Osteocyte (in vitro differentiated cells): ENCODE data around the gene ACP2. TPM values are rescaled to one million over a fixed set of nuclear protein-coding genes. Genes with fewer than 3 reads are reported as not detected.

Experiments
- DNase-seq: peaks from one replicate; pipeline ENCODE4 v3.0.0; 2021; ENCODE audit warnings: mixed read lengths; ENCODE audit not compliant: unreplicated experiment; ENCODE audit errors: extremely low spot score
- H3K27ac Mint-ChIP-seq: one replicate; pipeline ENCODE4 v1.8.0; 2021; ENCODE audit warnings: mild to moderate bottlenecking, mixed read lengths; ENCODE audit not compliant: unreplicated experiment
- H3K27me3 Mint-ChIP-seq: one replicate; pipeline ENCODE4 v1.8.0; 2021; ENCODE audit warnings: mixed read lengths; ENCODE audit not compliant: unreplicated experiment
- H3K36me3 Mint-ChIP-seq: one replicate; pipeline ENCODE4 v1.8.0; 2021; ENCODE audit warnings: mixed read lengths; ENCODE audit not compliant: unreplicated experiment
- H3K4me1 Mint-ChIP-seq: one replicate; pipeline ENCODE4 v1.8.0; 2021; ENCODE audit warnings: mixed read lengths; ENCODE audit not compliant: unreplicated experiment
- H3K4me3 Mint-ChIP-seq: one replicate; pipeline ENCODE4 v1.8.0; 2021; ENCODE audit warnings: mild to moderate bottlenecking, moderate library complexity, mixed read lengths; ENCODE audit not compliant: unreplicated experiment
- H3K9me3 Mint-ChIP-seq: one replicate; pipeline ENCODE4 v1.8.0; 2021; ENCODE audit warnings: mixed read lengths; ENCODE audit not compliant: unreplicated experiment
- total RNA-seq: library from RNA; stranded (reverse); gene quantifications from 2 replicates; pipeline ENCODE4 v1.2.1, GENCODE V29; 2021
- TF ChIP-seq, protein P1 (sequence below): fragments of 200-600 bp; sonication (generic); IDR thresholded peaks from 2 replicates; pipeline ENCODE4 v1.5.0; 2021; ENCODE audit warnings: antibody characterized with exemption, mild to moderate bottlenecking, moderate library complexity

ACP2 gene
- total RNA-seq, 1 donor from 2014 or later: 55.7 TPM

DNA sequence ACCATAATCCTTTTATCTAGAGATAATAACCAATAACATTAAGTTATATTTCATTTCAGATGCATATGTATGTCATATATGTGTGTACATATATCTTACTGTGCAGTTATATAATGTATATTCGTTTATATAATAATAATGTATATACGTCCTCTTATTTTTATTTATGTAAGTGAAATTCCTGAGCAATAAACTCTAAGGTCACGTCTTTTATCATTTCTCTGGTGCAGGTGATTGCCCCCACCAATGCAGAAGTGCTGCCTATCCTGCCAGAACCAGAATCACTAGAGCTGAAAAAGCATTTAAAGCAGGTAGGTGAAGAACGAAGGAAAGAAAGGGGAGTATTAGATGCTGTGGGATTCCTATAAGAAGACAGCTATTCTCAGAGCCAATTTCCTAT is 30.2 kb upstream of the ACP2 start:
- H3K36me3 Mint-ChIP-seq: peaks cover 44% of the 10 kb centered on the region

DNA sequence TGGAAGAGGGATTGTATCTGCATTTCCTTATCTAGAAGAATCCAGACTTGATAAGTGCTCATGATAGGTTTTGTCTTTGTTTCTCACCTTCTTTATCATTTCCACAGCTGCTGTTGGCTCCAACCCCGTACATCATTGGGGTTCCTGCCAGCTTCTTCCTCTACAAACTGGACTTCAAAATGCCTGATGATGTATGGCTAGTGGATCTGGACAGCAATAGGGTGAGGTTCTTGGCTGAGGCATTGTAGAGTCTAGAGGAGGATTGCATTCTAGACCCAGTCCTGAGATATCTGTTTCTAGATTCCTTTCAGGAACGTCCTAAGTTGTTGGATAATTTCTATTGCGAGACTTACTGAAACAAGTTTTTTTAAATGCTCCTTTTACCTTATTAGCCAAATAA is 29.4 kb upstream of the ACP2 start:
- DNase-seq: no peak
- Mint-ChIP-seq H3K9me3 (no peaks in the 10 kb centered on the region), H3K4me3 (no peak overlapping the region), H3K36me3 (peaks cover 43% of the 10 kb centered on the region), H3K4me1 (peaks cover under 1% of the 10 kb centered on the region), H3K27ac (no peak overlapping the region), H3K27me3 (no peaks in the 10 kb centered on the region)
- TF ChIP-seq, protein P1, sequence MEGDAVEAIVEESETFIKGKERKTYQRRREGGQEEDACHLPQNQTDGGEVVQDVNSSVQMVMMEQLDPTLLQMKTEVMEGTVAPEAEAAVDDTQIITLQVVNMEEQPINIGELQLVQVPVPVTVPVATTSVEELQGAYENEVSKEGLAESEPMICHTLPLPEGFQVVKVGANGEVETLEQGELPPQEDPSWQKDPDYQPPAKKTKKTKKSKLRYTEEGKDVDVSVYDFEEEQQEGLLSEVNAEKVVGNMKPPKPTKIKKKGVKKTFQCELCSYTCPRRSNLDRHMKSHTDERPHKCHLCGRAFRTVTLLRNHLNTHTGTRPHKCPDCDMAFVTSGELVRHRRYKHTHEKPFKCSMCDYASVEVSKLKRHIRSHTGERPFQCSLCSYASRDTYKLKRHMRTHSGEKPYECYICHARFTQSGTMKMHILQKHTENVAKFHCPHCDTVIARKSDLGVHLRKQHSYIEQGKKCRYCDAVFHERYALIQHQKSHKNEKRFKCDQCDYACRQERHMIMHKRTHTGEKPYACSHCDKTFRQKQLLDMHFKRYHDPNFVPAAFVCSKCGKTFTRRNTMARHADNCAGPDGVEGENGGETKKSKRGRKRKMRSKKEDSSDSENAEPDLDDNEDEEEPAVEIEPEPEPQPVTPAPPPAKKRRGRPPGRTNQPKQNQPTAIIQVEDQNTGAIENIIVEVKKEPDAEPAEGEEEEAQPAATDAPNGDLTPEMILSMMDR: no peak

More for the DNA sequence above, 30.2 kb upstream of the ACP2 start:
- DNase-seq: no peak
- Mint-ChIP-seq H3K9me3 (no peaks in the 10 kb centered on the region), H3K27me3 (no peaks in the 10 kb centered on the region), H3K27ac (no peak overlapping the region), H3K4me3 (no peak overlapping the region), H3K4me1 (no peaks in the 10 kb centered on the region)
- TF ChIP-seq, protein P1: no peak

DNA sequence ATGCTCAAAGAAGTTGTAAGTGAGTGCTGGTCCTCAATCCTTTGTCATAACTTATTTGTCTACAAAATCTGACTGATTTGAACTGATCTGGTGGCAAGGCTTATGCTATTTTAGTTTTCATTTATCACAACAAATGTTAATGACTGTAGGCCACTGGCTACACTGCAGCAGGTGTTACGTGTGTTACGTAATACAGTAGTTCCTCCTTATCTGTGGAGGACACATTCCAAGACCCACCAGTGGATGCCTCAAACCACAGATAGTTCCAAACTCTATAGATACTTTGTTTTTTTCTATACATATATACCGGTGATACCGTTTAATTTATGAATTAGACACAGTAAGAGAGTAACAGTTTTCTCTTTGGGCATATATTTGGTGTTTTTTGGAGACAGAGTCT is 28.3 kb upstream of the ACP2 start:
- Mint-ChIP-seq H3K27ac (no peak overlapping the region), H3K36me3 (peaks cover 39% of the 10 kb centered on the region)

DNA sequence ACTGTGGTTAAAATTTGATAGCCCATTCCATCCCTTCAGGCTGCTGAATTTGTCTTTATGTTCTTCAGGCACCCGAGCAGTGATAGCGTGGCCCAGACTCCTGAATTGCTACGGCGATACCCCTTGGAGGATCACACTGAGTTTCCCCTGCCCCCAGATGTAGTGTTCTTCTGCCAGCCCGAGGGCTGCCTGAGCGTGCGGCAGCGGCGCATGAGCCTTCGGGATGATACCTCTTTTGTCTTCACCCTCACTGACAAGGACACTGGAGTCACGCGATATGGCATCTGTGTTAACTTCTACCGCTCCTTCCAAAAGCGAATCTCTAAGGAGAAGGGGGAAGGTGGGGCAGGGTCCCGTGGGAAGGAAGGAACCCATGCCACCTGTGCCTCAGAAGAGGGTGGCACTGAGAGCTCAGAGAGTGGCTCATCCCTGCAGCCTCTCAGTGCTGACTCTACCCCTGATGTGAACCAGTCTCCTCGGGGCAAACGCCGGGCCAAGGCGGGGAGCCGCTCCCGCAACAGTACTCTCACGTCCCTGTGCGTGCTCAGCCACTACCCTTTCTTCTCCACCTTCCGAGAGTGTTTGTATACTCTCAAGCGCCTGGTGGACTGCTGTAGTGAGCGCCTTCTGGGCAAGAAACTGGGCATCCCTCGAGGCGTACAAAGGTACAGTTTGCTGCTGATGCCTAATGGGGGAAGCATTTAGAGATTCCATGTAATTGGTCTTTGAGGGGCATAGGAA is 26.1 kb upstream of the ACP2 start:
- peaks cover 28% of the 10 kb centered on the region for H3K36me3 Mint-ChIP-seq
- H3K4me3 Mint-ChIP-seq: no peak overlapping the region
- no peak overlapping the region for H3K27ac Mint-ChIP-seq
- no peaks in the 10 kb centered on the region for H3K27me3 Mint-ChIP-seq
- H3K4me1 Mint-ChIP-seq: peaks cover 25% of the 10 kb centered on the region
- TF ChIP-seq, protein P1: no peak
- no peak for DNase-seq
- H3K9me3 Mint-ChIP-seq: no peaks in the 10 kb centered on the region

More for the DNA sequence above, 28.3 kb upstream of the ACP2 start:
- TF ChIP-seq, protein P1: no peak
- no peaks in the 10 kb centered on the region for H3K9me3 Mint-ChIP-seq
- no peak for DNase-seq
- no peaks in the 10 kb centered on the region for H3K27me3 Mint-ChIP-seq
- H3K4me1 Mint-ChIP-seq: peaks cover 11% of the 10 kb centered on the region
- no peak overlapping the region for H3K4me3 Mint-ChIP-seq

DNA sequence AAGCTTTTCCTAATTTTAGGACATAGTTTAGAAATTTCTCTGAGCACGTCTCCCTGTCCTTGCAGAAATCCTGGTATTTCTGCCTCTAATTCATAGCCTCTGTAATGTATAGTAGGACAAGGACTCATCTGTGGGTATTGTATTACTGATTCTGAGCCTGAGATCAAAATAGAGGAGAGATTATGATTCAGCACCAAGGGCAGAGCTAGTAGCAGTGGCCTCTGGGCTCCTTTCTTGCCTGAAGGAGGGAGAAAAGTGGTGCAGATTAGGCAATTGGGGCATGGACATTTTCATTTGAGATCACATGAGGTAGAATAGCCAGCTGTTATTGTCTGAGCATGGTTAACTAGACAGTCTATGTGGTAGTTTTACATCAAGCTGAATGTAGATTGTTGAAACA is 24.1 kb upstream of the ACP2 start:
- DNase-seq: no peak
- Mint-ChIP-seq H3K36me3 (peaks cover 19% of the 10 kb centered on the region), H3K4me3 (no peak overlapping the region), H3K9me3 (no peaks in the 10 kb centered on the region), H3K27me3 (no peaks in the 10 kb centered on the region), H3K27ac (no peak overlapping the region), H3K4me1 (peaks cover 42% of the 10 kb centered on the region)
- TF ChIP-seq, protein P1: no peak
